SK-N-SH treated with all-trans-retinoic acid at 6 μM for 48 hours (cell line): ENCODE data around the gene PLOD2.

Experiments used
- ARNTL ChIP-seq: fragments of 450-650 bp; formaldehyde crosslinking; IDR thresholded peaks from 2 replicates; pipeline ENCODE4 v1.5.0; 2020; ENCODE audit warnings: low read depth, mild to moderate bottlenecking, moderate library complexity, borderline replicate concordance
- CSDC2 ChIP-seq: fragments of 250-450 bp; sonication (Bioruptor Pico); IDR thresholded peaks from 2 replicates; pipeline ENCODE4 v1.5.0; 2020; ENCODE audit warnings: mild to moderate bottlenecking, moderate library complexity
- ESRRG ChIP-seq: fragments of 250-450 bp; sonication (Bioruptor Pico); IDR thresholded peaks from 2 replicates; pipeline ENCODE4 v1.6.1; 2021; ENCODE audit warnings: mild to moderate bottlenecking
- ISL1 ChIP-seq: fragments of 250-450 bp; sonication (Bioruptor Pico); IDR thresholded peaks from 2 replicates; pipeline ENCODE4 v2.1.2; 2022; ENCODE audit warnings: mild to moderate bottlenecking, moderate library complexity
- RARB ChIP-seq: fragments of 250-450 bp; sonication (Bioruptor Pico); IDR thresholded peaks from 2 replicates; pipeline ENCODE4 v1.8.0; 2021; ENCODE audit warnings: mild to moderate bottlenecking, moderate library complexity
- TCF4 ChIP-seq: fragments of 250-450 bp; sonication (Bioruptor Pico); IDR thresholded peaks from 2 replicates; pipeline ENCODE4 v1.8.0; 2021; ENCODE audit warnings: mild to moderate bottlenecking, moderate library complexity, borderline replicate concordance
- ZFP3 ChIP-seq: fragments of 250-450 bp; sonication (Bioruptor Pico); IDR thresholded peaks from 2 replicates; pipeline ENCODE4 v1.5.0; 2020; ENCODE audit warnings: mild to moderate bottlenecking, moderate library complexity
- ZFP30 ChIP-seq: fragments of 450-650 bp; formaldehyde crosslinking; IDR thresholded peaks from 2 replicates; pipeline ENCODE4 v1.5.0; 2022; ENCODE audit warnings: mild to moderate bottlenecking, moderate library complexity
- ZNF8 ChIP-seq: fragments of 450-650 bp; formaldehyde crosslinking; IDR thresholded peaks from 2 replicates; pipeline ENCODE4 v1.5.0; 2020; ENCODE audit warnings: mild to moderate bottlenecking, moderate library complexity
- TF ChIP-seq, protein P1 (sequence below): fragments of 250-450 bp; sonication (Bioruptor Pico); IDR thresholded peaks from 2 replicates; pipeline ENCODE4 v1.8.0; 2020; ENCODE audit warnings: mild to moderate bottlenecking, moderate library complexity, borderline replicate concordance
- TF ChIP-seq, protein P2 (sequence below): fragments of 250-450 bp; sonication (Bioruptor Pico); IDR thresholded peaks from 2 replicates; pipeline ENCODE4 v1.5.1; 2021; ENCODE audit warnings: mild to moderate bottlenecking, moderate library complexity
- TF ChIP-seq, protein P3 (sequence below): fragments of 250-450 bp; sonication (Bioruptor Pico); IDR thresholded peaks from 2 replicates; pipeline ENCODE4 v1.8.0; 2021; ENCODE audit warnings: low read depth, mild to moderate bottlenecking, moderate library complexity, borderline replicate concordance

DNA sequence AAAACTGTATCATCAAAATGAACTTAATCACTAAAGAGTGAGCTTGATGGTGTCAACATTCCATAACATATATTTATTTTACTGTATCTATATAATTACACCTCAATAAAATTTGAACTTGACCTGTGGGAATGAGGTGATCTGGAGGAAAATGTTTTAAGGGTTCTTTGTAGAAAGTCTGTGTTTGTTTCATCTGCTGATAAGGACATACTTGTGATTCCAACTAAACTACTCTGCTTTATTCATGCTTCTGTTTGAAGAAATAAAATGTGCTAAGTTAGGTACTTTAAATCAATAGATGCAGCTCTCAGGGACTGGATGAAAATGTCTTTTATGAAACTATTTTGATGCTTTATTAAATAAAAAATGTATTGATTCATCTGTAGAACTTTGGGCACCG is 11.6 kb upstream of the PLOD2 start:
- TF ChIP-seq ZNF8 (CRISPR knock-in tag) (no peak), TCF4 (CRISPR knock-in tag) (no peak), CSDC2 (CRISPR knock-in tag) (no peak), RARB (no peak), ARNTL (CRISPR knock-in tag) (no peak), ZFP3 (no peak), ZFP30 (no peak), ISL1 (CRISPR knock-in tag) (no peak), ESRRG (CRISPR knock-in tag) (no peak)
- TF ChIP-seq, protein P1, sequence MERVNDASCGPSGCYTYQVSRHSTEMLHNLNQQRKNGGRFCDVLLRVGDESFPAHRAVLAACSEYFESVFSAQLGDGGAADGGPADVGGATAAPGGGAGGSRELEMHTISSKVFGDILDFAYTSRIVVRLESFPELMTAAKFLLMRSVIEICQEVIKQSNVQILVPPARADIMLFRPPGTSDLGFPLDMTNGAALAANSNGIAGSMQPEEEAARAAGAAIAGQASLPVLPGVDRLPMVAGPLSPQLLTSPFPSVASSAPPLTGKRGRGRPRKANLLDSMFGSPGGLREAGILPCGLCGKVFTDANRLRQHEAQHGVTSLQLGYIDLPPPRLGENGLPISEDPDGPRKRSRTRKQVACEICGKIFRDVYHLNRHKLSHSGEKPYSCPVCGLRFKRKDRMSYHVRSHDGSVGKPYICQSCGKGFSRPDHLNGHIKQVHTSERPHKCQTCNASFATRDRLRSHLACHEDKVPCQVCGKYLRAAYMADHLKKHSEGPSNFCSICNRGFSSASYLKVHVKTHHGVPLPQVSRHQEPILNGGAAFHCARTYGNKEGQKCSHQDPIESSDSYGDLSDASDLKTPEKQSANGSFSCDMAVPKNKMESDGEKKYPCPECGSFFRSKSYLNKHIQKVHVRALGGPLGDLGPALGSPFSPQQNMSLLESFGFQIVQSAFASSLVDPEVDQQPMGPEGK (CRISPR knock-in tag), result no peak
- TF ChIP-seq, protein P2, sequence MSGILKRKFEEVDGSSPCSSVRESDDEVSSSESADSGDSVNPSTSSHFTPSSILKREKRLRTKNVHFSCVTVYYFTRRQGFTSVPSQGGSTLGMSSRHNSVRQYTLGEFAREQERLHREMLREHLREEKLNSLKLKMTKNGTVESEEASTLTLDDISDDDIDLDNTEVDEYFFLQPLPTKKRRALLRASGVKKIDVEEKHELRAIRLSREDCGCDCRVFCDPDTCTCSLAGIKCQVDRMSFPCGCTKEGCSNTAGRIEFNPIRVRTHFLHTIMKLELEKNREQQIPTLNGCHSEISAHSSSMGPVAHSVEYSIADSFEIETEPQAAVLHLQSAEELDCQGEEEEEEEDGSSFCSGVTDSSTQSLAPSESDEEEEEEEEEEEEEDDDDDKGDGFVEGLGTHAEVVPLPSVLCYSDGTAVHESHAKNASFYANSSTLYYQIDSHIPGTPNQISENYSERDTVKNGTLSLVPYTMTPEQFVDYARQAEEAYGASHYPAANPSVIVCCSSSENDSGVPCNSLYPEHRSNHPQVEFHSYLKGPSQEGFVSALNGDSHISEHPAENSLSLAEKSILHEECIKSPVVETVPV, result no peak
- TF ChIP-seq, protein P3, sequence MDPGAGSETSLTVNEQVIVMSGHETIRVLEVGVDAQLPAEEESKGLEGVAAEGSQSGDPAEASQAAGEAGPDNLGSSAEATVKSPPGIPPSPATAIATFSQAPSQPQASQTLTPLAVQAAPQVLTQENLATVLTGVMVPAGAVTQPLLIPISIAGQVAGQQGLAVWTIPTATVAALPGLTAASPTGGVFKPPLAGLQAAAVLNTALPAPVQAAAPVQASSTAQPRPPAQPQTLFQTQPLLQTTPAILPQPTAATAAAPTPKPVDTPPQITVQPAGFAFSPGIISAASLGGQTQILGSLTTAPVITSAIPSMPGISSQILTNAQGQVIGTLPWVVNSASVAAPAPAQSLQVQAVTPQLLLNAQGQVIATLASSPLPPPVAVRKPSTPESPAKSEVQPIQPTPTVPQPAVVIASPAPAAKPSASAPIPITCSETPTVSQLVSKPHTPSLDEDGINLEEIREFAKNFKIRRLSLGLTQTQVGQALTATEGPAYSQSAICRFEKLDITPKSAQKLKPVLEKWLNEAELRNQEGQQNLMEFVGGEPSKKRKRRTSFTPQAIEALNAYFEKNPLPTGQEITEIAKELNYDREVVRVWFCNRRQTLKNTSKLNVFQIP, result no peak
